Renal cortex interstitium (tissue), 11 donors: ENCODE results near the gene SPRR3. TPM values are rescaled to one million over a fixed set of nuclear protein-coding genes. Genes with fewer than 3 reads are reported as not detected.

ENCODE experiments used
- DNase-seq, 11 donors: peaks; one replicate each; pipeline ENCODE4 v3.0.0-alpha.2; 2013; ENCODE audit warnings: low read depth in 9 of 11, low spot score in 4 of 11; ENCODE audit errors: extremely low read depth in 1 of 11
- polyA plus RNA-seq, 3 donors: library from polyadenylated mRNA; unstranded; fragments of 120-200 nt; gene quantifications; one replicate each; pipeline ENCODE4 v1.2.1, GENCODE V29; 2013; ENCODE audit not compliant: insufficient read length in 3 of 3

SPRR3 gene
- polyA plus RNA-seq, 3 donors: not detected

DNA sequence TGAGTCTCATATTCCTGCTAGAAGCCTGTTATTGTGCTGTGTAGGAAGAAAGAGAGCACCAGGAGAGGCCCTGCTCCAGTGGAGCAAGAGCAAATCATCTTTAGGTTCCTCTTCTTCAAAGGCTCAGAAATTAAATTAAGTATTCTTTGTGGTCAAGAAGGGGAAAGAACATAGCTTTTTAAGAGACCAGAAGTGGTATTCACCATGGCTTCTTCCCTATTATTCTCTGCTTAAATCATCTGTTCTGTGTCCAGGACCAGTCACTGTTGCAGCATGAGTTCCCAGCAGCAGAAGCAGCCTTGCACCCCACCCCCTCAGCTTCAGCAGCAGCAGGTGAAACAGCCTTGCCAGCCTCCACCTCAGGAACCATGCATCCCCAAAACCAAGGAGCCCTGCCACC is 30.5 kb downstream of the SPRR3 start:
- no peak for DNase-seq

DNA sequence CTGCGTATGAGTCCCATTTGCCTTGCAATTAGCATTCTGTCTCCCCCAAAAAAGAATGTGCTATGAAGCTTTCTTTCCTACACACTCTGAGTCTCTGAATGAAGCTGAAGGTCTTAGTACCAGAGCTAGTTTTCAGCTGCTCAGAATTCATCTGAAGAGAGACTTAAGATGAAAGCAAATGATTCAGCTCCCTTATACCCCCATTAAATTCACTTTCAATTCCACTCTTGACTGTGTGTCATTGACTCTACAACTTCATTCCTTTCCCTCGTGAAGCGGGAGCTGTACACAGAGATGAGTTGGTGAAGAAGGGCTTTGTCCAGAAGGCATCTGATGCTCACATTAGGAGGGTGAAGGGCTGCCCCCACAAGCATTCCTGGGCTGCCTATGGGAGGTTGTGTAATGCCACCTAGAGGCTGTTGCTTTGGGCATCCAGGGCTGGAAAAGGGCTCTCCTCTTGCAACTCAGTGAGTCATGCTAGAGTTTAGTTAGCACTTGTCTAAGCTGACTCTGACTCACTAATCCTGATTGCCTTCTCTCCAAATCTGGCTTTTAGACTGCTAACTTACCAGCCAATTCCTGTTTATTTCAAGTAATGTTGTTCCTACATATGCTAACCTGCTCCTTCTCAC is 31.2 kb downstream of the SPRR3 start:
- DNase-seq: peak in 7 of 11 donors; percentile 0 to 19 (median 4)

DNA sequence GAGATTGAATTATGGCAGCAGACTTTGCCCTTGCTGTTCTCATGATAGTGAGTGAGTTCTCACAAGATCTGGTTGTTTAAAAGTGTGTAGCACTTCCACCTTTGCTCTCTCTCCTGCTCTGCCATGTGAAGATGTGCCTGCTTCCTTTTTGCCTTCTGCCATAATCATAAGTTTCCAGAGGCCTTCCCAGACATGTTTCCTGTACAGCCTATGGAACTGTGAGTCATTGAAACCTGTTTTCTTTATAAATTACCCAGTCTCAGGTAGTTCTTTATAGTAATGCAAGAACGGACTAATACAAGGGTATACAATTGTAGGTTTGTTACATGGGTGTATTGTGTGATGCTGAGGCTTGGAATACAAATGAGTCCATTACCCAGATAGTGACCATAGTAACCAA is 33.7 kb downstream of the SPRR3 start:
- no peak for DNase-seq

DNA sequence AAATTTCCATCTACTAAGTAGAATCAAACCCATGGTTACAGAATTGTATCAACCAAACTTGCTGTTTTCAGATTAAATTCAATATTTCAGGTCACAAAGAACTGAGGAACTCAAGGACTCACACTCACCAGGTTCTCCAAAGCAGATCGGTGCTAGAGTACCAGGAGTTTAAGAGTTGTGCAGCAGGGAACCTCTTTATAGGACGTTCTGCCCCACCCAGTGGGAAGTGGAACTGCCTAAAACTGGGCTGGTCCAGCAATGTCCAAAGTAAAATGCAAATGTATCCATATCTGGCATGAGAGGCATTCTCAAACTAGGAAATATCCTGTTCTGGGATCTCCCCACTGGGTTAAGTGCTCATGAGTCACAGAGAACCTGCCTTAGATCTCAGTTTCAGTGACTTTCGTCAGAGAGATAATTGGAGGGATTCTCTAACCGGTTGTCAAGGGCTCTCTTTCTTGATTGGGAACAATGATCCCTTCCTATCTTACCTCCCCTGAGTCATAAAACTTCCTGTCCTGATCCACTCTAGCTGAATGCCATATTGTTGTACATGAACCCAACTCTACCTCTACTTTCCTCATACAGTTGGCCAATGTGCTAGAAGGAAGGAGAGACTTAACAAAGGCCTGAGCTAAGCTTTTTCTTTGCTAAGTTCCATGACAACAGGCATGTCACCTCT is 39.5 kb downstream of the SPRR3 start, which contains the start of gene SPRR2D:
Gene SPRR2D (minus strand): TSS at position 171 of the 682 bp plus-strand sequence. CDS start 774 bp downstream, outside the sequence.
- no peak for DNase-seq

GRCh38 chr1:153049211-153049610 is 47.7 kb downstream of the SPRR3 start:
- no peak for DNase-seq

Other genes with a start within 250 kb of the SPRR3 start
- gene KPRP, start 243.7 kb upstream of the SPRR3 start, polyA plus RNA-seq: not detected
- gene LCE1F, start 226.6 kb upstream of the SPRR3 start, polyA plus RNA-seq: not detected
- not detected for gene LCE1E, start 215.5 kb upstream of the SPRR3 start, polyA plus RNA-seq
- not detected for gene LCE1D, start 205.0 kb upstream of the SPRR3 start, polyA plus RNA-seq
- not detected for gene LCE1C, start 195.1 kb upstream of the SPRR3 start, polyA plus RNA-seq
- not detected for gene LCE1B, start 189.8 kb upstream of the SPRR3 start, polyA plus RNA-seq
- gene LCE1A, start 174.3 kb upstream of the SPRR3 start, polyA plus RNA-seq: not detected
- gene LCE6A, start 158.9 kb upstream of the SPRR3 start, polyA plus RNA-seq: not detected
- not detected for gene LCE7A, start 141.8 kb upstream of the SPRR3 start, polyA plus RNA-seq
- not detected for gene SMCP, start 123.4 kb upstream of the SPRR3 start, polyA plus RNA-seq
- gene IVL, start 93.2 kb upstream of the SPRR3 start, polyA plus RNA-seq: under 1 TPM in 2 of 3 donors, not detected in 1; 0.09 to 0.16 TPM
- gene SPRR5, start 54.5 kb upstream of the SPRR3 start, polyA plus RNA-seq: not detected
- gene SPRR4, start 31.1 kb upstream of the SPRR3 start, polyA plus RNA-seq: not detected
- not detected for gene SPRR1A, start 17.7 kb upstream of the SPRR3 start, polyA plus RNA-seq
- gene SPRR1B, start 29.5 kb downstream of the SPRR3 start, polyA plus RNA-seq: not detected
- not detected for gene SPRR2D, start 39.4 kb downstream of the SPRR3 start, polyA plus RNA-seq
- not detected for gene SPRR2A, start 55.8 kb downstream of the SPRR3 start, polyA plus RNA-seq
- gene SPRR2B, start 69.9 kb downstream of the SPRR3 start, polyA plus RNA-seq: not detected
- gene SPRR2E, start 92.8 kb downstream of the SPRR3 start, polyA plus RNA-seq: not detected
- not detected for gene SPRR2F, start 111.8 kb downstream of the SPRR3 start, polyA plus RNA-seq
- not detected for gene SPRR2G, start 149.1 kb downstream of the SPRR3 start, polyA plus RNA-seq
- not detected for gene LELP1, start 201.7 kb downstream of the SPRR3 start, polyA plus RNA-seq
- gene PRR9, start 215.8 kb downstream of the SPRR3 start, polyA plus RNA-seq: not detected